A549 (cell line): ENCODE data around the gene SNX25. TPM values are rescaled to one million over a fixed set of nuclear protein-coding genes. Genes with fewer than 3 reads are reported as not detected.
A peak's percentile ranks its signal among the peaks of the same experiment; 100 is the strongest.

Source experiments
- ATAC-seq, 2 experiments: fragments of 200-7000 bp in 1 of 2; fragments of >200 bp in 1 of 2; cut with Nextera tagmentation in 1 of 2; cut with Tn5 transposase in 1 of 2; 3 replicates each; pipeline versions ENCODE4 v1.8.0 to v1.9.1; 2018 to 2020; ENCODE audit warnings: mild to moderate bottlenecking in 1 of 2, moderate library complexity in 1 of 2
- CTCF ChIA-PET: fragments of 300-600 bp; sonication (Branson Sonifier 250); formaldehyde crosslinking; extraction: SDS; loops from one replicate; lab custom pipeline; 2021; ENCODE audit warnings: antibody characterized with exemption, inconsistent platforms; lab: Yijun Ruan, JAX
- POLR2A ChIA-PET: fragments of 350-600 bp; formaldehyde crosslinking; extraction: SDS; loops from one replicate; lab custom pipeline; 2021; ENCODE audit warnings: antibody characterized with exemption, inconsistent platforms; lab: Yijun Ruan, JAX
- DNase-seq, 2 experiments: peaks; one replicate each; pipeline versions ENCODE4 v3.0.0 to v3.0.0-alpha.2; 2011 to 2016; ENCODE audit warnings: low read depth in 1 of 2, low spot score in 1 of 2
- FAIRE-seq: peaks from 2 replicates; lab custom pipeline; 2011; peaks lifted over from hg19 to GRCh38; lab: Jason Lieb, UNC
- H3K27ac ChIP-seq, 2 experiments: fragments of >200 bp; sonication (Bioruptor Twin); formaldehyde crosslinking; 3 replicates each; pipeline ENCODE4 v1.5.1; 2016 to 2017
- H3K4me1 ChIP-seq: fragments of >200 bp; sonication (Bioruptor Twin); formaldehyde crosslinking; 3 replicates; pipeline ENCODE4 v1.6.1; 2016
- H3K4me2 ChIP-seq: fragments of >200 bp; sonication (Bioruptor Twin); formaldehyde crosslinking; 3 replicates; pipeline ENCODE4 v1.6.1; 2016
- H3K4me3 ChIP-seq: fragments of >200 bp; sonication (Bioruptor Twin); formaldehyde crosslinking; 3 replicates; pipeline ENCODE4 v1.5.1; 2016
- H3K9me3 ChIP-seq: fragments of >200 bp; sonication (Bioruptor Twin); formaldehyde crosslinking; 3 replicates; pipeline ENCODE4 v1.6.1; 2016
- BHLHE40 ChIP-seq: IDR thresholded peaks from 2 replicates; pipeline ENCODE4 v1.6.1; 2012; ENCODE audit warnings: low read depth, low read length, inconsistent platforms
- CHD2 ChIP-seq: fragments of 150-350 bp; IDR thresholded peaks from 2 replicates; pipeline ENCODE4 v1.6.1; 2014; ENCODE audit warnings: low read length; ENCODE audit not compliant: partially characterized antibody
- EP300 ChIP-seq, 2 experiments: fragments of >200 bp; sonication (Bioruptor Twin); formaldehyde crosslinking; IDR thresholded peaks; 2 replicates in 1 of 2; 3 replicates in 1 of 2; pipeline ENCODE4 v1.6.1; 2016 to 2017
- FOSB ChIP-seq: fragments of 250-450 bp; sonication (Bioruptor Pico); IDR thresholded peaks from 2 replicates; pipeline ENCODE4 v1.5.0; 2020; ENCODE audit warnings: mild to moderate bottlenecking, moderate library complexity
- FOXS1 ChIP-seq: fragments of 250-450 bp; sonication (Bioruptor Pico); IDR thresholded peaks from 2 replicates; pipeline ENCODE4 v1.5.0; 2020; ENCODE audit warnings: mild to moderate bottlenecking, moderate library complexity
- HEYL ChIP-seq: fragments of 250-450 bp; sonication (Bioruptor Pico); IDR thresholded peaks from 2 replicates; pipeline ENCODE4 v1.8.0; 2021; ENCODE audit warnings: mild to moderate bottlenecking, moderate library complexity
- HOXB5 ChIP-seq: fragments of 250-450 bp; sonication (Bioruptor Pico); IDR thresholded peaks from 2 replicates; pipeline ENCODE4 v1.5.0; 2020; ENCODE audit warnings: mild to moderate bottlenecking, moderate library complexity
- JUN ChIP-seq, 2 experiments: fragments of >200 bp; sonication (Bioruptor Twin); formaldehyde crosslinking; IDR thresholded peaks; 2 replicates in 1 of 2; 3 replicates in 1 of 2; pipeline ENCODE4 v1.6.1; 2016 to 2017
- KDM1A ChIP-seq: fragments of 200-600 bp; sonication (generic); IDR thresholded peaks from 2 replicates; pipeline ENCODE4 v1.6.1; 2016; ENCODE audit warnings: low read depth, mild to moderate bottlenecking
- NPAS2 ChIP-seq: fragments of 250-450 bp; sonication (Bioruptor Pico); IDR thresholded peaks from 2 replicates; pipeline ENCODE4 v1.8.0; 2022; ENCODE audit warnings: mild to moderate bottlenecking, moderate library complexity, borderline replicate concordance
- POLR2AphosphoS2 ChIP-seq: conservative IDR thresholded peaks from 2 replicates; pipeline ENCODE4 v1.6.1; 2012; ENCODE audit warnings: low read length, improper control_type of control experiment, inconsistent platforms
- RARB ChIP-seq: fragments of 250-450 bp; sonication (Bioruptor Pico); IDR thresholded peaks from 2 replicates; pipeline ENCODE4 v1.8.0; 2021; ENCODE audit warnings: mild to moderate bottlenecking, moderate library complexity
- RCOR1 ChIP-seq: fragments of 150-350 bp; IDR thresholded peaks from 2 replicates; pipeline ENCODE4 v1.6.1; 2014; ENCODE audit warnings: antibody characterized with exemption, low read length, low read depth
- SREBF2 ChIP-seq: fragments of 450-650 bp; IDR thresholded peaks from 2 replicates; pipeline ENCODE4 v1.6.1; 2014; ENCODE audit warnings: mild to moderate bottlenecking, moderate library complexity
- TP53 ChIP-seq: fragments of 250-450 bp; sonication (Bioruptor Pico); IDR thresholded peaks from 2 replicates; pipeline ENCODE4 v1.5.0; 2021; ENCODE audit warnings: mild to moderate bottlenecking, moderate library complexity
- ZNF302 ChIP-seq: fragments of 250-450 bp; sonication (Bioruptor Pico); IDR thresholded peaks from 2 replicates; pipeline ENCODE4 v1.9.0; 2021; ENCODE audit warnings: inconsistent platforms, mild to moderate bottlenecking, moderate library complexity
- ZSCAN20 ChIP-seq: fragments of 250-450 bp; sonication (Bioruptor Pico); IDR thresholded peaks from 2 replicates; pipeline ENCODE4 v1.8.0; 2022; ENCODE audit warnings: mild to moderate bottlenecking, moderate library complexity
- WGBS: methylation state at CpG from one replicate; pipeline ENCODE4 v1.1.6; 2017; ENCODE audit errors: missing lambda C conversion rate; 5-methylcytosine and 5-hydroxymethylcytosine counted together
- polyA plus RNA-seq, 4 experiments: library from polyadenylated mRNA; depleted of rRNA in 3 of 4; stranded (reverse); fragments of >200 nt; fragmentation: RNase III in 1 of 4; extraction: RNeasy Plus Mini Kit Qiagen cat#74134 plus additional on column Dnase treatment in 1 of 4; gene quantifications; 2 replicates in 3 of 4; 3 replicates in 1 of 4; pipeline ENCODE4 v1.2.3, GENCODE V29; 2011 to 2017
- TF ChIP-seq, protein P1 (sequence below): IDR thresholded peaks from 2 replicates; pipeline ENCODE4 v1.6.1; 2012
- TF ChIP-seq, protein P2 (sequence below): IDR thresholded peaks from 2 replicates; pipeline ENCODE4 v1.6.1; 2012; ENCODE audit warnings: low read depth, borderline replicate concordance
- TF ChIP-seq, protein P3 (sequence below): fragments of 250-450 bp; sonication (Bioruptor Pico); IDR thresholded peaks from 2 replicates; pipeline ENCODE4 v1.5.0; 2020; ENCODE audit warnings: low read depth, mild to moderate bottlenecking, moderate library complexity
- TF ChIP-seq, protein P4 (sequence below): fragments of 150-350 bp; IDR thresholded peaks from 2 replicates; pipeline ENCODE4 v1.6.1; 2014; ENCODE audit warnings: low read depth, mild to moderate bottlenecking, low read length
- TF ChIP-seq, protein P5 (sequence below): fragments of >200 bp; sonication (Bioruptor Twin); formaldehyde crosslinking; IDR thresholded peaks from 3 replicates; pipeline ENCODE4 v1.5.1; 2016
- TF ChIP-seq, protein P6 (sequence below): fragments of 200-600 bp; sonication (generic); IDR thresholded peaks from 2 replicates; pipeline ENCODE4 v1.6.1; 2016; ENCODE audit warnings: antibody characterized with exemption, mild to moderate bottlenecking, moderate library complexity
- TF ChIP-seq, protein P7 (sequence below): IDR thresholded peaks from 2 replicates; pipeline ENCODE4 v1.6.1; 2012

Gene SNX25
- polyA plus RNA-seq, 2 of the 4 experiments (the other 2 are of a cell fraction), result 10.1 to 13.0 TPM

DNA sequence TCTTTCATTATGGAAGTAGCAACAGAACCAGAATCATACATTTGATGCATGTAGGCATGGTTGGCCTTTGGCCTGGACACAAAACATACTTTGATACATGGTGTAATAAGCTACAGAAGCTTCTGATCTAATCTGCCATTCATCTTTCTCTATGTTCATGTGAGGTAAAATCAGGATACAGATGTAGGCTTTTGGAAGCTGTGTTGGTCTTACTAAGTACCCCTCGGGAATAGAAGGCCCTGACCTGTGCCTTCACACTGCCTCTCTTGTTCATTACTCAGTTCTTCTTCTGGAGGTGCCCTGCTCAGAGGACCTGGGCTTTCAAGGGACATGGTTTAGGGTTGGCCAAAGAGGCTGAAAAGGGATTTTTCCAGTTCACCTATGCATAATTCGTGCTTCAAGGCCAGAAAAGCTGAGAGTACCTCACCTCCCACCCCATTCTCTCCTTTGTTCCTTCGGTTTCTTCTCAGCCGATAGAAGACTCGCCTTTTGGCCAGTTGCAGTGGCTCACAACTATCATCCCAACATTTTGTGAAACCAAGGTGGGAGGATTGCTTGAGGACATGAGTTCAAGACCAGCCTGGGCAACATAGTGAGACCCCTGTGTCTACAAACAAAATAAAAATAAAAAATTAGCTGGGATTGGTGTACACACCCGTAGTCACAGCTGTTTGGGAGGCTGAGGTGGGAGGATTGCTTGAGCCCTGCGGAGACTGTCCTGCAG lies 25.9 kb downstream of the SNX25 start:
- TF ChIP-seq, protein P1, sequence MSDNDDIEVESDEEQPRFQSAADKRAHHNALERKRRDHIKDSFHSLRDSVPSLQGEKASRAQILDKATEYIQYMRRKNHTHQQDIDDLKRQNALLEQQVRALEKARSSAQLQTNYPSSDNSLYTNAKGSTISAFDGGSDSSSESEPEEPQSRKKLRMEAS, result no peak
- TF ChIP-seq, protein P2, sequence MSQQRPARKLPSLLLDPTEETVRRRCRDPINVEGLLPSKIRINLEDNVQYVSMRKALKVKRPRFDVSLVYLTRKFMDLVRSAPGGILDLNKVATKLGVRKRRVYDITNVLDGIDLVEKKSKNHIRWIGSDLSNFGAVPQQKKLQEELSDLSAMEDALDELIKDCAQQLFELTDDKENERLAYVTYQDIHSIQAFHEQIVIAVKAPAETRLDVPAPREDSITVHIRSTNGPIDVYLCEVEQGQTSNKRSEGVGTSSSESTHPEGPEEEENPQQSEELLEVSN, result no peak
- TF ChIP-seq TP53 (no peak), RARB (CRISPR knock-in tag) (no peak), ZSCAN20 (CRISPR knock-in tag) (no peak), SREBF2 (no peak), RCOR1 (no peak), ZNF302 (CRISPR knock-in tag) (no peak), POLR2AphosphoS2 (no peak)
- TF ChIP-seq, protein P3, sequence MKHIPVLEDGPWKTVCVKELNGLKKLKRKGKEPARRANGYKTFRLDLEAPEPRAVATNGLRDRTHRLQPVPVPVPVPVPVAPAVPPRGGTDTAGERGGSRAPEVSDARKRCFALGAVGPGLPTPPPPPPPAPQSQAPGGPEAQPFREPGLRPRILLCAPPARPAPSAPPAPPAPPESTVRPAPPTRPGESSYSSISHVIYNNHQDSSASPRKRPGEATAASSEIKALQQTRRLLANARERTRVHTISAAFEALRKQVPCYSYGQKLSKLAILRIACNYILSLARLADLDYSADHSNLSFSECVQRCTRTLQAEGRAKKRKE (CRISPR knock-in tag), result no peak
- TF ChIP-seq, protein P4, sequence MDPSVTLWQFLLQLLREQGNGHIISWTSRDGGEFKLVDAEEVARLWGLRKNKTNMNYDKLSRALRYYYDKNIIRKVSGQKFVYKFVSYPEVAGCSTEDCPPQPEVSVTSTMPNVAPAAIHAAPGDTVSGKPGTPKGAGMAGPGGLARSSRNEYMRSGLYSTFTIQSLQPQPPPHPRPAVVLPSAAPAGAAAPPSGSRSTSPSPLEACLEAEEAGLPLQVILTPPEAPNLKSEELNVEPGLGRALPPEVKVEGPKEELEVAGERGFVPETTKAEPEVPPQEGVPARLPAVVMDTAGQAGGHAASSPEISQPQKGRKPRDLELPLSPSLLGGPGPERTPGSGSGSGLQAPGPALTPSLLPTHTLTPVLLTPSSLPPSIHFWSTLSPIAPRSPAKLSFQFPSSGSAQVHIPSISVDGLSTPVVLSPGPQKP, result no peak
- no peak overlapping the region for H3K4me2 ChIP-seq
- ChIA-PET CTCF (no interaction called here), POLR2A (no interaction called here)
- no peak for DNase-seq
- no peak for FAIRE-seq
- H3K9me3 ChIP-seq, result no peaks in the 10 kb centered on the region
- H3K4me3 ChIP-seq, result no peak overlapping the region
- 79% methylated on average over 7 of the region's 7 CpGs for WGBS
- H3K4me1 ChIP-seq, result peaks cover 6% of the 10 kb centered on the region; the same call in 1 of the 3 replicates
- ATAC-seq, result no peak
- H3K27ac ChIP-seq, result no peak overlapping the region

DNA sequence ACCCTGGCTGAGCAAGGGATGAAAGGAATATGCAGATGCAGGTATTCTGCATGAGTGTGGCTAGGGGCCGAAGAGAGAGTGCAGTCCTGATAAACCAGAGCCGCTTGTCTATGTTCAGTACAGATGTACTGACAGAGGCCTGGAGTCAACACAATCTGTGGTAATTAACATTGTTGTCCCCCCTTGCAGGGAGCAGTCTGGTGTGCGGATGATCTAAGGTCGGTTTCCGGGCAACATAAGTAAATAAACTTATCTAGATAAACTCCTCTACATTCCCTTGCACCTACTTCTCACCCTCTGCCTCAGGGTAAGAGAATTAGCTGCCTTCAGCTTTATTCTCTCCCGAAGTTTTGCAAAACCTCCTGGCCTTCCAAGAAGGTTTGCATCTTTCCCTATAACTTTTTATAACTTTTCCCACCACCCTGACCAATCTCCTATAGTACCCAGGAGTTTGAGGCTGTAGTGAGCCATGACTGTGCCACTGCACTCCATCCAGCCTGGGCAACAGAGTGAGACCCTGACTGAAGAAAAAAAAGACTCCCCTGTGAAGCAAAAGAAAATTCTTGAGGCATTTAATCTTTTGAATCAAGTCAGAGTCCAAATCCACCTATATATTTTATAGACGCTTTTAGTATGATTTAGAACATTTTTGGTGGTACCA lies 26.6 kb downstream of the SNX25 start:
- DNase-seq, result peak in 1 of 2 experiments; percentile 36
- peak in 1 of 2 experiments; percentile 30; a peak in 2 of 6 replicates for ATAC-seq
- TF ChIP-seq TP53 (no peak), NPAS2 (CRISPR knock-in tag) (no peak), HEYL (no peak), JUN (IDR thresholded peaks at IDR 0.05) (no peak), CHD2 (no peak), EP300 (IDR thresholded peaks at IDR 0.05) (no peak), FOXS1 (no peak), KDM1A (no peak), HOXB5 (CRISPR knock-in tag) (no peak), BHLHE40 (no peak), FOSB (CRISPR knock-in tag) (no peak)
- TF ChIP-seq, protein P3 (CRISPR knock-in tag), result no peak
- TF ChIP-seq, protein P5, sequence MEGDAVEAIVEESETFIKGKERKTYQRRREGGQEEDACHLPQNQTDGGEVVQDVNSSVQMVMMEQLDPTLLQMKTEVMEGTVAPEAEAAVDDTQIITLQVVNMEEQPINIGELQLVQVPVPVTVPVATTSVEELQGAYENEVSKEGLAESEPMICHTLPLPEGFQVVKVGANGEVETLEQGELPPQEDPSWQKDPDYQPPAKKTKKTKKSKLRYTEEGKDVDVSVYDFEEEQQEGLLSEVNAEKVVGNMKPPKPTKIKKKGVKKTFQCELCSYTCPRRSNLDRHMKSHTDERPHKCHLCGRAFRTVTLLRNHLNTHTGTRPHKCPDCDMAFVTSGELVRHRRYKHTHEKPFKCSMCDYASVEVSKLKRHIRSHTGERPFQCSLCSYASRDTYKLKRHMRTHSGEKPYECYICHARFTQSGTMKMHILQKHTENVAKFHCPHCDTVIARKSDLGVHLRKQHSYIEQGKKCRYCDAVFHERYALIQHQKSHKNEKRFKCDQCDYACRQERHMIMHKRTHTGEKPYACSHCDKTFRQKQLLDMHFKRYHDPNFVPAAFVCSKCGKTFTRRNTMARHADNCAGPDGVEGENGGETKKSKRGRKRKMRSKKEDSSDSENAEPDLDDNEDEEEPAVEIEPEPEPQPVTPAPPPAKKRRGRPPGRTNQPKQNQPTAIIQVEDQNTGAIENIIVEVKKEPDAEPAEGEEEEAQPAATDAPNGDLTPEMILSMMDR, result no peak
- TF ChIP-seq, protein P6, sequence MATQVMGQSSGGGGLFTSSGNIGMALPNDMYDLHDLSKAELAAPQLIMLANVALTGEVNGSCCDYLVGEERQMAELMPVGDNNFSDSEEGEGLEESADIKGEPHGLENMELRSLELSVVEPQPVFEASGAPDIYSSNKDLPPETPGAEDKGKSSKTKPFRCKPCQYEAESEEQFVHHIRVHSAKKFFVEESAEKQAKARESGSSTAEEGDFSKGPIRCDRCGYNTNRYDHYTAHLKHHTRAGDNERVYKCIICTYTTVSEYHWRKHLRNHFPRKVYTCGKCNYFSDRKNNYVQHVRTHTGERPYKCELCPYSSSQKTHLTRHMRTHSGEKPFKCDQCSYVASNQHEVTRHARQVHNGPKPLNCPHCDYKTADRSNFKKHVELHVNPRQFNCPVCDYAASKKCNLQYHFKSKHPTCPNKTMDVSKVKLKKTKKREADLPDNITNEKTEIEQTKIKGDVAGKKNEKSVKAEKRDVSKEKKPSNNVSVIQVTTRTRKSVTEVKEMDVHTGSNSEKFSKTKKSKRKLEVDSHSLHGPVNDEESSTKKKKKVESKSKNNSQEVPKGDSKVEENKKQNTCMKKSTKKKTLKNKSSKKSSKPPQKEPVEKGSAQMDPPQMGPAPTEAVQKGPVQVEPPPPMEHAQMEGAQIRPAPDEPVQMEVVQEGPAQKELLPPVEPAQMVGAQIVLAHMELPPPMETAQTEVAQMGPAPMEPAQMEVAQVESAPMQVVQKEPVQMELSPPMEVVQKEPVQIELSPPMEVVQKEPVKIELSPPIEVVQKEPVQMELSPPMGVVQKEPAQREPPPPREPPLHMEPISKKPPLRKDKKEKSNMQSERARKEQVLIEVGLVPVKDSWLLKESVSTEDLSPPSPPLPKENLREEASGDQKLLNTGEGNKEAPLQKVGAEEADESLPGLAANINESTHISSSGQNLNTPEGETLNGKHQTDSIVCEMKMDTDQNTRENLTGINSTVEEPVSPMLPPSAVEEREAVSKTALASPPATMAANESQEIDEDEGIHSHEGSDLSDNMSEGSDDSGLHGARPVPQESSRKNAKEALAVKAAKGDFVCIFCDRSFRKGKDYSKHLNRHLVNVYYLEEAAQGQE, result no peak
- TF ChIP-seq, protein P1, result no peak
- TF ChIP-seq, protein P7, sequence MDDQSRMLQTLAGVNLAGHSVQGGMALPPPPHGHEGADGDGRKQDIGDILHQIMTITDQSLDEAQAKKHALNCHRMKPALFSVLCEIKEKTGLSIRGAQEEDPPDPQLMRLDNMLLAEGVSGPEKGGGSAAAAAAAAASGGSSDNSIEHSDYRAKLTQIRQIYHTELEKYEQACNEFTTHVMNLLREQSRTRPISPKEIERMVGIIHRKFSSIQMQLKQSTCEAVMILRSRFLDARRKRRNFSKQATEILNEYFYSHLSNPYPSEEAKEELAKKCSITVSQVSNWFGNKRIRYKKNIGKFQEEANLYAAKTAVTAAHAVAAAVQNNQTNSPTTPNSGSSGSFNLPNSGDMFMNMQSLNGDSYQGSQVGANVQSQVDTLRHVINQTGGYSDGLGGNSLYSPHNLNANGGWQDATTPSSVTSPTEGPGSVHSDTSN, result no peak

More for the DNA sequence above, 26.6 kb downstream of the SNX25 start:
- no peak overlapping the region for H3K4me3 ChIP-seq
- ChIA-PET CTCF (no interaction called here), POLR2A (no interaction called here)
- no peak for FAIRE-seq
- no peak overlapping the region for H3K27ac ChIP-seq
- H3K9me3 ChIP-seq, result no peaks in the 10 kb centered on the region
- H3K4me1 ChIP-seq, result peaks cover 6% of the 10 kb centered on the region; the same call in 1 of the 3 replicates
- 66% methylated on average over 7 of the region's 7 CpGs for WGBS
- H3K4me2 ChIP-seq, result 0 out of 3 replicates have a peak overlapping the region, but pooled peaks have one; percentile 8
